Putamen (tissue), 1 donor: ENCODE measurements around the gene GET4.
"Not testable (repeated sequence)": the region's sequence is repeated elsewhere in the genome, so short reads cannot be mapped to it uniquely, and the experiment has no call there.

Experiments
- DNase-seq: peaks from one replicate; pipeline ENCODE4 v3.0.0-alpha.2; 2016; ENCODE audit warnings: low spot score

GET4 gene

GRCh38 chr7:915291-916218 lies 39.2 kb downstream of the GET4 start:
- DNase-seq, result no peak

- no peak for DNase-seq
Measured at GRCh38 chr7:916291-916941, 40.1 kb downstream of the GET4 start.

DNA sequence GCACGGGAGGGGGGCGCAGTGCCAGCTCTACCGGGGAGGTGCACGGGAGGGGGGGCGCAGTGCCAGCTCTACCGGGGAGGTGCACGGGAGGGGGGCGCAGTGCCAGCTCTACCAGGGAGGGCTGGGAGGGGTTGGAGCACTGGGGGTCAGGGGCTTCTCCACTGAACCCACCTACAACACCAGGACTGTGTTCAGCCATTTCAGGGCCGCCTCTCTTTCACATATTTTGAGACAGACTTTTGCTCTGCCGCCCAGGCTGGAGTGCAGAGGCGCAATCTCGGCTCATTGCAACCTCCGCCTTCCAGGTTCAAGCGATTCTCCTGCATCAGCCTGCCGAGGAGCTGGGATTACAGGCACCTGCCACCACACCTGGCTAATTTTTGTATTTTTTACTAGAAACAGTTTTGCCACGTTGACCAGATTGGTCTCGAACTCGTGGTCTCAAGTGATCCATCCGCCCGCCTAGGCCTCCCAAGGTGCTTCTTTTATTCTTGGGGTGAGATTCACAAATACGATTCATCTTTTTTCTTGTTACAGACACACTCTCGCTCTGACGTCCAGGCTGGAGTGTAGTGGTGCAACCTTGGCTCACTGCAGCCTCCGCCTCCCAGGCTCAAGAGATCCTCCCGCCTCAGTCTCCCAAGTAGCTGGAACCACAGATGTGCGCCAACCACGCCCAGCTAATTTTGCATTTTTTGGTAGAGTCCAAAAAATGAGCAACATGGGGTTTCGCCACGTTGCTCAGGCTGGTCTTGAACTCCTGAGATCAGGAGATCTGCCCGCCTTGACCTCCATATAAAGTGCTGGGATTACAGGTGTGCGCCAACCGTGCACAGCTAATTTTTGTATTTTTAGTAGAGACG lies 41.1 kb downstream of the GET4 start:
- no peak for DNase-seq

- DNase-seq, result no peak
Measured at GRCh38 chr7:918118-918425, 41.7 kb downstream of the GET4 start.

- DNase-seq, result no peak
Measured at GRCh38 chr7:918441-919113, 42.2 kb downstream of the GET4 start.

GRCh38 chr7:919114-919442 lies 42.7 kb downstream of the GET4 start:
- DNase-seq, result no peak

DNA sequence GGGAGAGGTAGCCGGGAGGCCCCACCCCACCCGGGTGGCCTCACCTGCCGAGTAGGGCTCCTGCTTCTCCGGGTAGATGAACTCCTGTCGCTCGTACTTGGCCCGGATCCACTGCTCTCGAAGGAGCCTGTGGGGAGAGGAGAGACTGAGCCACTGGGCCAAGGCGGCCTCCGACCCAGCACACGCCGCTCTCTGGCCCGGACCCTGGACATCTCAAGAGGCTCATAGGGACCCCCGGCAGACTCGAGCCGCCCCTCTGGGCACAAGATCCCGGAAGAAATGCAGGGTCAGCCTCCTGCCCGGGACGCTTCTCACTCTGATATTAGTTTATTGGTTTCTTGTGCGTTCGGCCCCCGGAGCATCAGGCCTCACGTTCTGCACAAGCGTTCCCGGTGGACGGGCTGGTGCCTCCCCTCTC lies 43.6 kb downstream of the GET4 start:
- DNase-seq, result no peak

- no peak for DNase-seq
Measured at GRCh38 chr7:920351-921070, 44.2 kb downstream of the GET4 start.

DNA sequence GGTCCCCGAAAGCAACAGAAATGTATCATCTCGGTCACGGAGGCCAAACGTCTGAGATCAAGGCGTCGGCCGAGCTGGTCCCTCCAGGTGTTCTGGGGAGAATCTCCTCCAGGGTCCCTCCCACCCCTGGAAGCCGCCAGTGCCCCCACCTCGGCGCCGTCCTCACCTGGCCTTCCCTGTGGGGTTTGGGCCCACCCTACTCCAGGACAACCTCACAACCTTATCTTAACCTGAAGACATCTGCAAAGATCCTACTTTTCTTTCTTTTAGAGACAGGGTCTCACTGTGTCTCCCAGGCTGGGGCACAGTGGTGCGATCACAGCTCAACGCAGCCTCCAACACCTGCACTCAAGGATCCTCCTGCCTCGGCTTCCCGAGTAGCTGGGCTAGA lies 44.7 kb downstream of the GET4 start:
- DNase-seq, result no peak

DNA sequence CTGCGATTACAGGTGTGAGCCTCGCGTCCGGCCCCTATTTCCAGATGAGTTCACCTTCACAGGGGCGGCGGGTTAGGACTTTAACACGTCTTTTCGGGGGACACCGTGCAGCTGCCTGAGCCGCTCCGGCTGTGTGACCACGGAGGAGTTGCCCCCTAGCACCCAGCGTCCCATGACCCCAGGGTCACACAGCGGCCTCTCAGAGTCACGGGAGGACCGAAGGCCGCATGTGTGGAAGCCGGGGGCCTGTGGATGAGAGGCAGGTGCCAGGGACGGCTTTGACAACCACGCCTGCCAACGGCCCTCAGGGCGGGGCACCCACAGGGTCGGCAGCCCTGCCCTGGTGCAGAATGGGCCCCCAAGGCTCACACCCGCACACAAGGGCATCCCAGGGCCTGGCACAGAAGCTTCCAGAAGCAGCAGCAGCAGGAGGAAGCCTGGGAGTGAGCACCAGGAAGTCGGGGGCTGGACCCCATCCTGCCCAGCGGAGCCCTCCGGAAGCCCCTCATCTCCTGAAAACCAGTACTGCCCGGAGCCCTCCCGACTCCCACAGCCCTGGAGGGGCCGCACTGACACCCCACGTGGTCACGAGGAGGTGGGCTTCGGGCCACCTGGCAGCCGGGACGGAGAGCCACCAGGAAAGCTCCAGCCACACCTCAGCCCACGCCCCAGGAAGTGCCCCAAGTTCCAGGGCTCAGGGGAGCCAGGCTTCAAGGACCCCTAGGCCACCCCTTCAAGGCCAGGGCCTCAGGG lies 45.4 kb downstream of the GET4 start:
- DNase-seq, result no peak

DNA sequence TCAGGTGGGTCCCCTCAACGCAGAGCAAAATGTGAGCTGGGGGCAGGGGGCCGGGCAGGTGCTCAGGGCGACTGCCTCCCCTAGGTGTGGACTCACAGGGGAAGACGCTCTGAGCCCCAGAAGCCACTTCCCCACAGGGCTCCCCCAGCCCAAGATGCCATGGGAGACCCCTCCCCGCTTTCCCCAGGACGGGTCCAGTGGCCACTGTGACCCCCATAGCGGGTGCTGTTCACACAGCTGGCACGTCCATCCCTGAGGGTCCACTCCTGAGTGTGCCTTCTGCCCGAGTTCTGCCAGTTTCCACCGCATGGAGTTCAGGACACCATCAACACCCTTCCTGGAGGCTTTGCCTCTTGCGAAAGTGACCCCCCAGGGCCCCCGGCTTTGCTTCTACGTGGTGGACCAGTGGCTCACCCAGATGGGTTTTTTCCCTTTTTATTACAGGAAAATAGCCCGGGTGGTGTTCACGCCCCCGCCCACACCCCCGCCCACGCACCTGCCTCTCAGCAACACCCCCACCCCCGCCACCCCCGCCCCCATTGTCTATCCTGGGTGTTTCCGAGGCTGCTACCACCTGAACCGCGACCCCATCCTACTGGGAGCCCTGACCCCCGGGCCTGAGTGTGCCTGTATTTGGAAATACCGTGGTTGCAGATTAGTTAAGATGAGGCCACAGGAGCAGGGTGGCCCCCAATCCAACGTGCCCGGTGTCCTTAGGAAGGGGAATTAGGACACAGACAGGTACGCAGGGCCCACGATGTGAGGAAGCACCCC lies 46.2 kb downstream of the GET4 start:
- DNase-seq, result no peak

DNA sequence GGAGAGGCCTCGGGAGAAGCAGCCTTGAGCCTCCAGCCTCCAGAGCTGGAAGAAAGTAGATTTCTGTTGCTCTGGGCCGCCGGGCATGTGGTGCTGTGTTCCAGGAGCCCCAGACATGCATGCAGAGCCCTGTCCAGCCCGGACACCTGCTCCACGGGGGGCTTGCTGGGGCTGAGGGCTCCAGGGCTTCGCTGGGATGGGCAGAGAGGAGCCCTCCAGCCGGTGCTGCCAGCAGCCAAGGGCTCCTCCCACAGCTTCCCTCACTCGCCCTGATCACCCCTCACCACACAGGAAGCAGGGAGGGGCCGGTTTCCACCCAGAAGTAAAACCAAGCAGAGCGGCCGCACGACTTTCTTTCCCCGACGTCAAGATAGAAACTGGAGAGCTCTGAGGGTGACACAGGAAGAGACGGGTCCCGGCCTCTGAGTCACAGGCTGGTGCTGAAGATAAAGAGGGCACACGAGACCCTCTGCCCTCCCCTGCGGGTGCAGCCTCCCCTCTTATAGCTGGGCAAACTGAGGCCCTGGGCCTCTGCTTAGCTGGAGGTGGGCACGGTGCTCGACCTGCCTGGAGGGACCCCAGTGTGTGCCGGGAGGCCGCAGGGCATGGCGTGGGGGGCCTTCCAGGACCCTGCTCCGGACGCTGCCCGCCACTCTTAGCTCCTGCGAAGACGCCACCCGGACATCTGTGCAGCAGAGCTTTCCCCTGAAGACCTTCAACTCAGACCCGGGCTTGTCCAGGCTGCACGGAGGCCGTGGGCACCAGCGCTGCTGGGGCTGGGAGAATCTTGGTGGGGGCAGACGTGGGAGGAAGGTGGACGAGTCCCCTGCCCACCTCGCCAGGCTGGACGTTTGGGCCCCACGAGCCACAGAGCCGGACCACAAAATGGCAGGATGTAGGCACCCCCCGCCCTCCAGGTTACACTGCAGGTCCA lies 47.0 kb downstream of the GET4 start:
- no peak for DNase-seq

DNA sequence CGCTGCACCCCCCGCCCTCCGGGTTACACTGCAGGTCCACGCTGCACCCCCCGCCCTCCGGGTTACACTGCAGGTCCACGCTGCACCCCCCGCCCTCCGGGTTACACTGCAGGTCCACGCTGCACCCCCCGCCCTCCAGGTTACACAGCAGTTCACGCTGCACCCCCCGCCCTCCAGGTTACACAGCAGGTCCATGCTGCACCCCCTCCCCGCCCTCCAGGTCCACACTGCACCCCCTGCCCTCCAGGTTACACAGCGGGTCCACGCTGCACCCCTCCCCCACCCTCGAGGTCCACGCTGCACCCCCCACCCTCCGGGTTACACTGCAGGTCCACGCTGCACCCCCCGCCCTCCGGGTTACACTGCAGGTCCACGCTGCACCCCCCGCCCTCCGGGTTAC lies 47.7 kb downstream of the GET4 start:
- DNase-seq, result not testable (repeated sequence)

- DNase-seq, result no peak
Measured at GRCh38 chr7:924541-925231, 48.3 kb downstream of the GET4 start.

- no peak for DNase-seq
Measured at GRCh38 chr7:925601-926000, 49.2 kb downstream of the GET4 start.

DNA sequence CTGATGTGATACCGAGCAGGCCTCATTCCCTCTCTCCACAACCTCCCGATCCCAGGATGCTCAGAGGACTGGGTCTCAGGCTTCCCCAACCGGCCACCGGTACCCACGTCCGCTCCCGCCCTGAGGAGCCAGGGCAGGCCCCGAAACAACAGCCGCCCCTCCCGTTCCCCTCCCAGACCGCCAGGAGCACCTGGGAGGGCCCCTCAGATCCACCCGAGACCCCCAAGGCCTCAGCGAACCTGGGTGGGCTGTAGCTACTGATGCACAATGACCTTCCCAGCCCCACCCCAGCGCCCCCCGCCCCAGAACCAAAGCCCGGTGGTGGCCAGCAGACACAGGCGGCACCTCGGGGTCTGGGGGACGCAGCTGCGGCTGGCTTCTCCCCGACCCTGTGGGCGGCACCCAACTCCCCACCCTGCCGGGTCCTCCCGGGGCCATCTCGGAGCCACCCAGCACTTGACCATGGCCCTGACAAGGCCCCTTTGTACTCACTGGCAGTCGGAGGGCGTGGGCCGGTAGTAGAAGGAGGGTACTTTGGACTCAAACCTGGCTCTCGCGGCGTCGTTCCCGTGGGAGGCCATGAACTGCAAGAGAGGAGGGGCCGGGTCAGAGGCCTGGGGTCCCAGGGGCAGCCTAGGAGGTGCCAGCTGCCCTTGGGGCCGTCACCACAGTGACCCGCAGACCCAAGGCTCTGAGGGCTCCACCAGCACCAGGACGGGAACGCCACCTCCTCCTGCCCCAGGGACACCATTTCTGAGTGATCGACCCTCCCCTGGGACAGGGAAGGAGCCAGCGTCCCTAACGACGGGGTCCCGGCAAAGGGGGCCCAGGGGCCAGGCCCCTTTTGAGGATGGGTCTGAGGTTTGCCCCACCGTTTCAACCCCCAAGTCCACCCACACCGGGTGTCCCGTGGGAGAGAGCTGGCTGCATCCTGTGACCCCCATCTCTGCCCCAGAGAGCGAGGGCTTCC lies 50.0 kb downstream of the GET4 start:
- DNase-seq, result no peak

- peak; percentile 87 for DNase-seq
Measured at GRCh38 chr7:927031-927671, 50.8 kb downstream of the GET4 start.
